GM21515 (cell line): Measurements from ENCODE around the gene KAT14.
A peak's percentile ranks its signal among the peaks of the same experiment; 100 is the strongest.
"Not testable (repeated sequence)": the region's sequence is repeated elsewhere in the genome, so short reads cannot be mapped to it uniquely, and the experiment has no call there.

Experiments
- ATAC-seq: cut with Tn5 transposase; IDR thresholded peaks from one replicate; pipeline ENCODE4 v1.9.1; 2021; ENCODE audit not compliant: unreplicated experiment

KAT14 gene, protein sequence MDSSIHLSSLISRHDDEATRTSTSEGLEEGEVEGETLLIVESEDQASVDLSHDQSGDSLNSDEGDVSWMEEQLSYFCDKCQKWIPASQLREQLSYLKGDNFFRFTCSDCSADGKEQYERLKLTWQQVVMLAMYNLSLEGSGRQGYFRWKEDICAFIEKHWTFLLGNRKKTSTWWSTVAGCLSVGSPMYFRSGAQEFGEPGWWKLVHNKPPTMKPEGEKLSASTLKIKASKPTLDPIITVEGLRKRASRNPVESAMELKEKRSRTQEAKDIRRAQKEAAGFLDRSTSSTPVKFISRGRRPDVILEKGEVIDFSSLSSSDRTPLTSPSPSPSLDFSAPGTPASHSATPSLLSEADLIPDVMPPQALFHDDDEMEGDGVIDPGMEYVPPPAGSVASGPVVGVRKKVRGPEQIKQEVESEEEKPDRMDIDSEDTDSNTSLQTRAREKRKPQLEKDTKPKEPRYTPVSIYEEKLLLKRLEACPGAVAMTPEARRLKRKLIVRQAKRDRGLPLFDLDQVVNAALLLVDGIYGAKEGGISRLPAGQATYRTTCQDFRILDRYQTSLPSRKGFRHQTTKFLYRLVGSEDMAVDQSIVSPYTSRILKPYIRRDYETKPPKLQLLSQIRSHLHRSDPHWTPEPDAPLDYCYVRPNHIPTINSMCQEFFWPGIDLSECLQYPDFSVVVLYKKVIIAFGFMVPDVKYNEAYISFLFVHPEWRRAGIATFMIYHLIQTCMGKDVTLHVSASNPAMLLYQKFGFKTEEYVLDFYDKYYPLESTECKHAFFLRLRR

DNA sequence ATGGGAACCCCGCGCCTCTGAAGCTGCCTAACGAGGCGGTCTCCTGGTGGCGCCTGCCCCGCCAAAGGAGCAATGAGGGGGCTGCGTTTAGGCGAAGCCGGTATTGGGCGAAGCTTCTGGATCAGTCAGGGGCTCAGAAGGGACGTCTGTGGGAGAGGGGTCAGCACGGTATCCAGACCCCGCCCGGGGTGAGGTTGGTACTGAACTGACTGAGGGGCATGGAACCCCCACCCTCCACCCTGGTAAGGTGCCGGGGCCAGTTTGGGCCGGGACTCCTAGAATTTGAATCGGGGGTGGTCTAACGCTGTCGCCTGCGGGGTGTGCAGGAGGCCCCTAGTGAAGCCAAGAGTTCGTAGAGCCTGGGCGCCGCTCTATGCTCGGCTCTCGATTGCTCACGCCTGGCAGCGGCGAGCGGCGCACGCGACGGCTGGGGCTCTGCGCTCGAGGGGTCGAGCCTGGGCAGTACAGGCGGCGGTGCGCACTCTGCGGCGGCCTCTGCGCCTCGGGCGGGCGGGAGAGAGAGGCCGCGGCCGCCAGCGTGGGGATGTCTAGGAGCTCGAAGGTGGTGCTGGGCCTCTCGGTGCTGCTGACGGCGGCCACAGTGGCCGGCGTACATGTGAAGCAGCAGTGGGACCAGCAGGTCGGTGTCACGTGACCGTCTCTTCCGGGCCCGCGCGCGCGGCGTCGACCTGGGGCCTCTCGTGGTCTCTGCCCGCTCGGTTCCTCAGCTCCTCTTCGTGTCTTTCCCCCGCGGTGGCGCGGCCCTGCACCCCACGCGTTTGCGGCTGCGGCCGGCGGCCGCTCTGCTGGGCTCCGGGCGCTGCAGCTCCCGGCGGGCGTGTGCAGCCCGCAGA is at the start of gene KAT14, which contains the start of gene PET117:
TSS of gene KAT14 (plus strand) at position 452 of the 854 bp plus-strand sequence. CDS start 4,798 bp downstream, outside the sequence.
TSS of gene PET117 (plus strand) at position 452 of the 854 bp plus-strand sequence. CDS start at position 545, 93 bp downstream.
- peak; percentile 89 for ATAC-seq

DNA sequence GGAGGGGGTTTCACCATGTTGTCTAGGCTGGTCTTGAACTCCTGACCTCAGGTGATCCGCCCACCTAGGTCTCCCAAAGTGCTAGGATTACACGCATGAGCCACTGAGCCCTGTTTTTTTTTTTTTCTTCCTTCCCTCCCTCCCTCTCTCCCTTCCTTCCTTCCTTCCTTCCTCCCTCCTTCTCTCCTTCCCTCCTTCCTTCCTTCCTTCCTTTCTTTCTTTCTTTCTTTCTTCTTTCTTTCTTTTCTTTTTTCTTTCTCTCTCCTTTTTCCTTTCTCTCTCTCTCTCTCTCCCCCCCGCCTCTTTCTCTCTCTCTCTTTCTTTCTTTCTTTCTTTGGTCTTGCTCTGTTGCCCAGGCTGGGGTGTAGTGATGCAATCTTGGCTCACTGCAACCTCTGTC is 49.4 kb upstream of the KAT14 start:
- not testable (repeated sequence) for ATAC-seq

- not testable (repeated sequence) for ATAC-seq
Observed at GRCh38 chr20:18088841-18089240, 48.8 kb upstream of the KAT14 start.

DNA sequence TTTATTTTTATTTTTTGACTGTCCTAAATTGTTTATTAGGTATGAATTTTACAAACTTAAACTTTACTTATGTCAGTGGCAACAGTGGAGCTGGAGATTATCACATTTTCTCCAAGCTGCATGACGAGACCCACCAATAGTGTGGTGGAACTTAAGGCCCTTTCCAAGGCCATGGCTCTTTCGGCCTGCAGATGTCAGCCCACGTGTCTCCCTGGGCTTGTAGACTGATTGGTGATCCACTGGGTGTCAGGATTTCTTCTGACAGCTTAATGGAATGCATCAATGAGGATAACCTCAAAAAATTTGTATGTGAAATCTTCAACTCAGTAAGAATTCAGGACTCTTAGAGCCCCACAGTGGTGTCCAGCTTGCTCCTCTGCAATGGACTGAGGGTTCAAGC is 47.6 kb upstream of the KAT14 start:
- no peak for ATAC-seq

- ATAC-seq, result no peak
Observed at GRCh38 chr20:18090477-18090876, 47.2 kb upstream of the KAT14 start.

- no peak for ATAC-seq
Observed at GRCh38 chr20:18091623-18092022, 46.0 kb upstream of the KAT14 start.

DNA sequence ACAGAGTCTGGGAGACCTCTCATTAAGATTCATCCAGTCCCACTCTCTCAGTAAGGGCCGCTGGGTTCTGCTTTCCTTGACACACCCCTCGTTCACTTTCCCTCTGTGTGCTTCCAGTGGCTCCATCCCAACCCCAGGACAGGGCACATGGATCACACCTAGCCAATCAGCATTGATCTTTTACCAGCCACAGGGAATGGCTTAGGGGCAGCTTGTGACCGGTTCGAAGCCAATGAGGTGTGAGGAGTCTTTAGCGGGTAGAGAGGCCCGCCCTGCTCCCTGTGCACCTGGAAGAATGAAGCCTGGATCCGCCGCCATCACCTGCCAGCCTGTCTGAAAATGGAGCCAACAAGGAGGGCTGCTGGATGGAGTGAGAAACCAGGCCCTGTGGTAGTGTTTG is 44.8 kb upstream of the KAT14 start:
- no peak for ATAC-seq

- no peak for ATAC-seq
Observed at GRCh38 chr20:18093388-18093787, 44.3 kb upstream of the KAT14 start.

- no peak for ATAC-seq
Observed at GRCh38 chr20:18094191-18094590, 43.5 kb upstream of the KAT14 start.

DNA sequence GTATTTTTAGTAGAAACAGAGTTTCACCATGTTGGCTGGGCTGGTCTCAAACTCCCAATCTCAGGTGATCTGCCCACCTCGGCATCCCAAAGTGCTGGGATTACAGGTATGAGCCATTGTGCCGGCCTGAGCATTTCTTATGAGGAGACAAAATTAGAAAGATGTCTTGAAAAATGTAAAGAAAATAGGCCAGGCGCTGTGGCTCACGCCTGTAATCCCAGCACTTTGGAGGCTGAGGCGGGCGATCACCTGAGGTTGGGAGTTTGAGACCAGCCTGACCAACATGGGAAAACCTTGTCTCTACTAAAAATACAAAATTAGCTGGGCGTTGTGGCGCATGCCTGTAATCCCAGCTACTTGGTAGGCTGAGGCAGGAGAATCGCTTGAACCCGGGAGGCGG is 37.1 kb upstream of the KAT14 start:
- not testable (repeated sequence) for ATAC-seq

- no peak for ATAC-seq
Observed at GRCh38 chr20:18101125-18101810, 36.4 kb upstream of the KAT14 start.

GRCh38 chr20:18103497-18103896 is 34.2 kb upstream of the KAT14 start:
- no peak for ATAC-seq

DNA sequence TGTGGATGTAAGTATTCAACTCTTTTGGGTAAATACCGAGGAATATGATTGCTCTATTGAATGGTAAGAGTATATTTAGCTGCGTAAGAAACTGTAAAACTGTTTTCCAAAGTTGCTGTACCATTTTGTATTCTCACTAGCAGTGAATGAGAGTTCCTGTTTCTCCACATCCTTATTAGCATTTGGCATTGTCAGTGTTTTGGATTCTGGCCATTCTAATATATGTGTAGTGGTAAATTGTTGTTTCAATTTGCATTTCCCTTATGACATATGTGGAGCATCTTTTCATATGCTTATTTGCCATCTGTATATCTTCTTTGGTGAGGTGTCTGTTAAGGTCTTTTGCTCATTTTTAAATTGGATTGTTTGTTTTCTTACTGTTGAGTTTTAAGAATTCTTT is 29.3 kb upstream of the KAT14 start:
- no peak for ATAC-seq

DNA sequence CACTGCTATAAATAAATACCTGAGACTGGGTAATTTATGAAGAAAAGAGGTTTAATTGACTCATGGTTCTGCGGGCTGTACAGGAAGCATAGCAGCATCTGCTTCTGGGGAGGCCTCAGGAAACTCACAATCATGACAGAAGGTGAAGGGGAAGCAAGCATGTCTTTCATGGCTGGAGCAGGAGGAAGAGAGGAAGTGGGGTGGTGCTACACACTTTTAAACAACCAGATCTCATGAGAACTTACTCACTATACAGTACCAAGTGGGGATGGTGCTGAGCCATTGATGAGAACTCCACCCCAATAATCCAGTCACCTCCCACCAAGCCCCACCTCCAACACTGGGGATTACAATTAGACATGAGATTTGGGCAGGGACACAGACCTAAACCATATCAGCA is 9.1 kb upstream of the KAT14 start:
- ATAC-seq, result not testable (repeated sequence)

DNA sequence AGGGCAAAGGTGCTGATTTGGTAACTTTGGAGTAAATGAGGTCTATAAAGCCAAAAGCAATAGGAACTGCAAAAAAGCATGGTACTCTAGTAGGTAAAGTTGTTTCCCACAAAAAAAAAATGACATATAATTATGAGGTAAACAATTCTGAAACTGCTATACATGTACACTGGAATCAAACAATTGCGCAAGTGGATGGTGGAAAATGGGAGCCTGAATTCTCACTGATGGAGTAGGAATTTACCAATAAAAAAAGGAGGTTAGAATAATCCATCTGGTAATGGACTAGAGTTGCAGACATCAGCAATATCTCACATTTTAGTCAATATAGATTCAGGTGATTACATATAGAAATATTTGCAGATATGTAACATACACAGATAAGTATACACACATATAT is 5.0 kb upstream of the KAT14 start:
- no peak for ATAC-seq

DNA sequence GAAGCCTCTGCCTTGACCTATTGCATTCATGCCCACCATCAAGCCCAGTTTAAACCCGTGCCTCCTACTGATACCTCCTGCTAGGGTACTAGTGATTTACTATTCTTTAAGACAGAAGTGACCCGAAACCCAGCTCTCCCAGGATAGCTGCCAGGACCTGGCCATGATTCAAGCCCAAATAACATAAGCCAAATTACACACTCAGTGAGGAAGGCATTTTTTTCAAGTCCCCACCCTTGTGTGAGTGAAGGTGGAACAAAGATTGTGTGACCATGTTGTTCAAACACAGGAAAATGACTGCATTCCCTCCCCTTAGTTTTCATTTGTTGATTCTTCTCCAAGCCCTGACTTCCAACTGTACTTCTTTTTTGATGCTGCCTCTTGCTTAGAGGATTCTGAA is 3.7 kb upstream of the KAT14 start:
- ATAC-seq, result no peak

- peak; percentile 8 for ATAC-seq
Observed at GRCh38 chr20:18138266-18138582, 561 bp downstream of the KAT14 start.

- ATAC-seq, result no peak
Observed at GRCh38 chr20:18138639-18139583, 1.2 kb downstream of the KAT14 start.

DNA sequence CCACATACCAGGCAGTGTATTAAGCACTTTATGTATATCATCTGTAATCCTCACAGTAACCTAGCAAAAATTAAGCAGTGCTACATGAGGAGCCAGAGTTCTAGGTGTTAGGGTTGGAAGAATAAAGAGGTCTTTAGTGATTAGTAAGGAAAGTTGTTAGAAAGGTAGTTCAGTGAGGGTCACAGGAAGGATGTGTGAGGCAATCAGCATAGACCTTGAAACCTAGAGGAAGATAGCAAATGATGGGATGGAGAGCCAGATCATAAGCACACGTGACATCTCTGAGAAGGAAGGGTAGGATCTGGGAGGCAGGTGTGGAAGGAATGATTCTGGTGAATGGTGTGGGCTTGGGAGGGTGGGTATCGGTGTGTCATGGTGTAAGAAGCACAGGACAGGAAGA is 2.2 kb downstream of the KAT14 start:
- no peak for ATAC-seq
